OCI-LY3 (cell line): ENCODE results near the gene DHX8.

Experiments used
- EZH2phosphoT487 ChIP-seq: fragments of 200-600 bp; shearing (Covaris generic); IDR thresholded peaks from 2 replicates; pipeline ENCODE4 v1.6.1; 2018; ENCODE audit warnings: antibody characterized with exemption, mixed run types, low read depth
- TF ChIP-seq, protein P1 (sequence below): fragments of 200-600, 300-600 bp; sonication (generic); IDR thresholded peaks from 2 replicates; pipeline ENCODE4 v1.5.1; 2014; ENCODE audit warnings: antibody characterized with exemption, low read length, low read depth

GRCh38 chr17:43528988-43529814 lies 45.4 kb downstream of the DHX8 start:
- TF ChIP-seq, protein P1, sequence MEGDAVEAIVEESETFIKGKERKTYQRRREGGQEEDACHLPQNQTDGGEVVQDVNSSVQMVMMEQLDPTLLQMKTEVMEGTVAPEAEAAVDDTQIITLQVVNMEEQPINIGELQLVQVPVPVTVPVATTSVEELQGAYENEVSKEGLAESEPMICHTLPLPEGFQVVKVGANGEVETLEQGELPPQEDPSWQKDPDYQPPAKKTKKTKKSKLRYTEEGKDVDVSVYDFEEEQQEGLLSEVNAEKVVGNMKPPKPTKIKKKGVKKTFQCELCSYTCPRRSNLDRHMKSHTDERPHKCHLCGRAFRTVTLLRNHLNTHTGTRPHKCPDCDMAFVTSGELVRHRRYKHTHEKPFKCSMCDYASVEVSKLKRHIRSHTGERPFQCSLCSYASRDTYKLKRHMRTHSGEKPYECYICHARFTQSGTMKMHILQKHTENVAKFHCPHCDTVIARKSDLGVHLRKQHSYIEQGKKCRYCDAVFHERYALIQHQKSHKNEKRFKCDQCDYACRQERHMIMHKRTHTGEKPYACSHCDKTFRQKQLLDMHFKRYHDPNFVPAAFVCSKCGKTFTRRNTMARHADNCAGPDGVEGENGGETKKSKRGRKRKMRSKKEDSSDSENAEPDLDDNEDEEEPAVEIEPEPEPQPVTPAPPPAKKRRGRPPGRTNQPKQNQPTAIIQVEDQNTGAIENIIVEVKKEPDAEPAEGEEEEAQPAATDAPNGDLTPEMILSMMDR, result no peak
- TF ChIP-seq EZH2phosphoT487, result no peak
